IMR-90 (cell line): ENCODE measurements around the gene DNM1. TPM values are rescaled to one million over a fixed set of nuclear protein-coding genes. Genes with fewer than 3 reads are reported as not detected.
"Not testable (repeated sequence)": the region's sequence is repeated elsewhere in the genome, so short reads cannot be mapped to it uniquely, and the experiment has no call there.

ENCODE experiments used
- ATAC-seq: fragments of 200-7000 bp; cut with Tn5 transposase; 2 replicates; pipeline ENCODE4 v1.9.1; 2020; ENCODE audit warnings: low read depth, mild to moderate bottlenecking, moderate library complexity
- BruUV-seq: library from RNA; stranded (reverse); fragments of 400-500 nt; replicated peaks from 2 replicates; lab custom pipeline; 2021; lab: Mats Ljungman, UMichigan
- CTCF ChIA-PET: fragments of 300-600 bp; formaldehyde crosslinking; extraction: SDS; loops from one replicate; lab custom pipeline; 2021; ENCODE audit warnings: antibody characterized with exemption; lab: Yijun Ruan, JAX
- POLR2A ChIA-PET: fragments of 300-600 bp; sonication (Branson Sonifier 250); formaldehyde crosslinking; loops from one replicate; lab custom pipeline; 2022; ENCODE audit warnings: antibody characterized with exemption; ENCODE audit not compliant: unreplicated experiment; lab: Charles Lee
- DNase-seq: peaks from one replicate; pipeline ENCODE4 v3.0.0; 2013
- H2AFZ ChIP-seq: replicated peaks from 2 replicates; pipeline ENCODE3; 2013; ENCODE audit warnings: low read length, mild to moderate bottlenecking; ENCODE audit not compliant: poor library complexity
- H2AK5ac ChIP-seq: 2 replicates; pipeline ENCODE4 v1.6.1; 2013; ENCODE audit warnings: low read depth, low read length, inconsistent platforms
- H2AK9ac ChIP-seq: replicated peaks from 2 replicates; pipeline ENCODE3; 2013; ENCODE audit warnings: mild to moderate bottlenecking, low read depth, low read length, moderate library complexity; ENCODE audit not compliant: poor library complexity
- H2BK120ac ChIP-seq: 2 replicates; pipeline ENCODE4 v1.6.1; 2013; ENCODE audit warnings: low read depth, low read length, inconsistent platforms
- H2BK15ac ChIP-seq: 3 replicates; pipeline ENCODE4 v1.6.1; 2013; ENCODE audit warnings: low read depth, low read length, inconsistent platforms
- H2BK20ac ChIP-seq: 2 replicates; pipeline ENCODE4 v1.6.1; 2013; ENCODE audit warnings: low read depth, mild to moderate bottlenecking, inconsistent platforms, low read length, moderate library complexity
- H2BK5ac ChIP-seq: 2 replicates; pipeline ENCODE4 v1.6.1; 2013; ENCODE audit warnings: mild to moderate bottlenecking, low read depth, low read length, inconsistent platforms; ENCODE audit not compliant: poor library complexity, severe bottlenecking
- H3K14ac ChIP-seq: replicated peaks from 2 replicates; pipeline ENCODE4 v1.6.1; 2013; ENCODE audit warnings: low read depth, low read length, inconsistent platforms
- H3K18ac ChIP-seq: 2 replicates; pipeline ENCODE4 v1.6.1; 2013; ENCODE audit warnings: low read depth, low read length, control low read depth
- H3K23ac ChIP-seq: 2 replicates; pipeline ENCODE4 v1.6.1; 2013; ENCODE audit warnings: low read depth, low read length, inconsistent platforms
- H3K27ac ChIP-seq: 2 replicates; pipeline ENCODE4 v1.5.1; 2013; ENCODE audit warnings: mild to moderate bottlenecking, control low read depth, low read length; ENCODE audit not compliant: insufficient read depth
- H3K27me3 ChIP-seq: 2 replicates; pipeline ENCODE4 v1.6.1; 2013; ENCODE audit warnings: low read length; ENCODE audit not compliant: control insufficient read depth, insufficient read depth
- H3K36me3 ChIP-seq: 2 replicates; pipeline ENCODE4 v1.6.1; 2013; ENCODE audit warnings: low read length, mixed read lengths; ENCODE audit not compliant: control insufficient read depth, insufficient read depth
- H3K4ac ChIP-seq: 2 replicates; pipeline ENCODE4 v1.6.1; 2013; ENCODE audit warnings: low read depth, low read length, inconsistent platforms
- H3K4me1 ChIP-seq: 2 replicates; pipeline ENCODE4 v1.6.1; 2013; ENCODE audit warnings: low read length, mixed read lengths; ENCODE audit not compliant: control insufficient read depth, insufficient read depth
- H3K4me2 ChIP-seq: 2 replicates; pipeline ENCODE4 v1.6.1; 2013; ENCODE audit warnings: low read depth, mild to moderate bottlenecking, control low read depth, low read length, moderate library complexity
- H3K4me3 ChIP-seq: 2 replicates; pipeline ENCODE4 v1.5.1; 2013; ENCODE audit warnings: low read depth, mild to moderate bottlenecking, control low read depth, low read length, moderate library complexity; ENCODE audit not compliant: insufficient read depth
- H3K56ac ChIP-seq: 2 replicates; pipeline ENCODE4 v1.6.1; 2013; ENCODE audit warnings: low read length, inconsistent platforms; ENCODE audit not compliant: insufficient read depth; ENCODE audit errors: extremely low read depth
- H3K79me1 ChIP-seq, 2 experiments: 2 replicates each; pipeline ENCODE4 v1.6.1; 2013; ENCODE audit warnings: low read length in 2 of 2, inconsistent platforms in 1 of 2, low read depth in 1 of 2
- H3K9ac ChIP-seq: 2 replicates; pipeline ENCODE4 v1.6.1; 2013; ENCODE audit warnings: low read depth, low read length, control low read depth
- H3K9me1 ChIP-seq: 2 replicates; pipeline ENCODE4 v1.6.1; 2013; ENCODE audit warnings: low read length, inconsistent platforms; ENCODE audit not compliant: insufficient read depth
- H3K9me3 ChIP-seq: 2 replicates; pipeline ENCODE4 v1.6.1; 2013; ENCODE audit warnings: low read length; ENCODE audit not compliant: control insufficient read depth, insufficient read depth
- H4K20me1 ChIP-seq: 2 replicates; pipeline ENCODE4 v1.6.1; 2013; ENCODE audit warnings: low read length, inconsistent platforms; ENCODE audit not compliant: insufficient read depth
- H4K5ac ChIP-seq: 2 replicates; pipeline ENCODE4 v1.6.1; 2013; ENCODE audit warnings: mild to moderate bottlenecking, low read depth, low read length, control low read depth
- H4K8ac ChIP-seq, 2 experiments: 2 replicates each; pipeline ENCODE4 v1.6.1; 2013; ENCODE audit warnings: low read depth in 2 of 2, low read length in 2 of 2, control low read depth in 1 of 2, inconsistent platforms in 1 of 2
- H4K91ac ChIP-seq: 2 replicates; pipeline ENCODE4 v1.6.1; 2013; ENCODE audit warnings: low read depth, low read length, inconsistent platforms; ENCODE audit not compliant: insufficient read depth
- WGBS, 2 experiments: methylation state at CpG; one replicate each; pipeline versions ENCODE4 v1.1.5 to v1.1.7; 2013; ENCODE audit warnings: missing lambda C conversion rate in 2 of 2; ENCODE audit not compliant: insufficient read length in 1 of 2; ENCODE audit errors: extremely low coverage in 2 of 2; 5-methylcytosine and 5-hydroxymethylcytosine counted together
- dilution Hi-C: fragments of 300-500 bp; cut with HindIII; formaldehyde crosslinking; loops from one replicate; pipeline ENCODE4 v1.14.3; 2018; ENCODE audit warnings: low sequenced_read_pairs; ENCODE audit not compliant: unreplicated experiment
- in situ Hi-C: fragments of 300-500 bp; cut with MboI; formaldehyde crosslinking; loops from 3 replicates; pipeline ENCODE4 v1.14.3; 2019; ENCODE audit warnings: low sequenced_read_pairs, inconsistent platforms, mixed read lengths
- intact Hi-C: fragments of 100-400 bp; cut with micrococcal nuclease; formaldehyde crosslinking; loops from 2 replicates; pipeline ENCODE4 v1.10.0; 2022
- polyA plus RNA-seq, 3 experiments: library from polyadenylated mRNA; depleted of rRNA; stranded (reverse); fragments of >200 nt; gene quantifications; 2 replicates each; pipeline ENCODE4 v1.2.3, GENCODE V29; 2012; ENCODE audit warnings: low replicate concordance in 1 of 3
- total RNA-seq: library from RNA; depleted of rRNA; stranded (reverse); fragments of >200 nt; gene quantifications from 2 replicates; pipeline ENCODE4 v1.2.3, GENCODE V29; 2012

DNM1 gene
- total and polyA plus RNA-seq, 2 of the 4 experiments (the other 2 are of a cell fraction), result 13.6 to 17.7 TPM

DNA sequence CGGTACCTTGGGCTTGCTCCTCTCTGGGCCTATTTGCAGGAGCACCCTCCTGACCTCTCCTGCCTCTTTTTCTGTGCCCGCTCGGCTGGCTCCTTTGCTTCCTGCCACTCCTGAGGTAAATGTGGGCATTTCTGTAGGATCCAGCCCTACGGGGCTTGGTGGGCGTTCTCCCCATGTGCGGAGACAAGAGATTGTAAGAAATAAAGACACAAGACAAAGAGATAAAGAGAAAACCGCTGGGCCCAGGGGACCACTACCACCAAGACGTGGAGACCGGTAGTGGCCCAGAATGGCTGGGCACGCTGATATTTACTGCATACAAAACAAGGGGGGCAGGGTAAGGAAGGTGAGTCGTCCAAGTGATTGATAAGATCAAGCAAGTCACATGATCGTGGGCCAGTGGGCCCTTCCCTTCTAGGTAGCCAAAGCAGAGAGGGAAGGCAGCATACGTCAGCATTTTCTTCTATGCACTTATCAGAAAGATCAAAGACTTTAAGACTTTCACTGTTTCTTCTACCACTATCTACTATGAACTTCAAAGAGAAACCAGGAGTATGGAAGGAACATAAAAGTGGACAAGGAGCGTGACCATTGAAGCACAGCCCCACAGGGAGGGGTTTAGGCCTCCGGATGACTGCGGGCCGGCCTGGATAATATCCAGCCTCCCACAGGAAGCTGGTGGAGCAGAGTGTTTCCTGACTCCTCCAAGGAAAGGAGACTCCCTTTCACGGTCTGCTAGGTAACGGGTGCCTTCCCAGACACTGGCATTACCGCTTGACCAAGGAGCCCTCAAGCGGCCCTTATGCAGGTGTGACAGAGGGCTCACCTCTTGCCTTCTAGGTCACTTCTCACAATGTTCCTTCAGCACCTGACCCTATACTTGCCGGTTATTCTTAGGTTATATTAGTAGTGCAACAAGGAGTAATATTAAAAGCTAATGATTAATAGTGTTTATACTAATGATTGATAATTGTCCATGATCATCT is 76.2 kb downstream of the DNM1 start:
- H3K27me3 ChIP-seq, H4K20me1 ChIP-seq, H3K18ac ChIP-seq, H3K4me1 ChIP-seq, H2BK5ac ChIP-seq, H3K4ac ChIP-seq, H3K56ac ChIP-seq, H2AFZ ChIP-seq, H4K8ac ChIP-seq, H3K9me1 ChIP-seq, H3K4me3 ChIP-seq, H3K9ac ChIP-seq, intact Hi-C loops, DNase-seq, H4K91ac ChIP-seq, ATAC-seq, H3K9me3 ChIP-seq, BruUV-seq, H2BK20ac ChIP-seq, H2BK15ac ChIP-seq, H3K4me2 ChIP-seq, dilution Hi-C loops, H3K23ac ChIP-seq, CTCF ChIA-PET, H2BK120ac ChIP-seq, H3K27ac ChIP-seq, in situ Hi-C loops, H3K36me3 ChIP-seq, POLR2A ChIA-PET, H2AK5ac ChIP-seq, H3K14ac ChIP-seq, H2AK9ac ChIP-seq, H4K5ac ChIP-seq: not testable (repeated sequence)
- WGBS, 2 experiments, result 100% methylated on average over 2 of the region's 22 CpGs; no CpG with 5 or more reads in 1 of the 2 experiments
- H3K79me1 ChIP-seq, result peaks cover 18 to 51% of the 10 kb centered on the region in 2 experiments
